PC-3 (cell line): ENCODE measurements around the gene CD4. TPM values are rescaled to one million over a fixed set of nuclear protein-coding genes. Genes with fewer than 3 reads are reported as not detected.

Source experiments
- ATAC-seq: fragments of 200-7000 bp; cut with Tn5 transposase; 2 replicates; pipeline ENCODE4 v1.9.1; 2020; ENCODE audit warnings: mild to moderate bottlenecking, moderate library complexity
- BruUV-seq: library from RNA; stranded (reverse); fragments of 400-500 nt; replicated peaks from 2 replicates; lab custom pipeline; 2021; lab: Mats Ljungman, UMichigan
- CTCF ChIA-PET: fragments of 300-600 bp; sonication (Branson Sonifier 250); formaldehyde crosslinking; loops from one replicate; lab custom pipeline; 2022; ENCODE audit warnings: antibody characterized with exemption; lab: Charles Lee
- POLR2A ChIA-PET: fragments of 300-600 bp; sonication (Branson Sonifier 250); formaldehyde crosslinking; loops from one replicate; lab custom pipeline; 2022; ENCODE audit warnings: antibody characterized with exemption; ENCODE audit not compliant: unreplicated experiment; lab: Charles Lee
- DNase-seq: peaks from one replicate; pipeline ENCODE4 v3.0.0-alpha.2; 2015
- H2AFZ ChIP-seq: fragments of 300-600 bp; sonication (generic); 2 replicates; pipeline ENCODE4 v1.6.0; 2016; ENCODE audit warnings: antibody characterized with exemption, low read length
- H3F3A ChIP-seq: fragments of 300-600 bp; sonication (generic); one replicate; pipeline ENCODE4 v1.6.0; 2017; ENCODE audit warnings: antibody characterized with exemption, low read length, control low read depth, mild to moderate bottlenecking; ENCODE audit not compliant: unreplicated experiment
- H3K27ac ChIP-seq: fragments of 300-600 bp; sonication (generic); 2 replicates; pipeline ENCODE4 v1.5.1; 2016; ENCODE audit warnings: mild to moderate bottlenecking, low read length
- H3K27me3 ChIP-seq: fragments of 300-600 bp; sonication (generic); 2 replicates; pipeline ENCODE4 v1.6.1; 2016; ENCODE audit warnings: low read length, mixed read lengths
- H3K36me3 ChIP-seq: fragments of 300-600 bp; sonication (generic); 2 replicates; pipeline ENCODE4 v1.6.1; 2016; ENCODE audit warnings: low read depth, mixed run types, low read length, mixed read lengths
- H3K4me1 ChIP-seq: fragments of 300-600 bp; sonication (generic); 2 replicates; pipeline ENCODE4 v1.5.1; 2016; ENCODE audit warnings: low read length; ENCODE audit not compliant: insufficient read depth
- H3K4me2 ChIP-seq: fragments of 300-600 bp; sonication (generic); 2 replicates; pipeline ENCODE4 v1.6.0; 2016; ENCODE audit warnings: low read length
- H3K4me3 ChIP-seq: fragments of 300-600 bp; sonication (generic); 2 replicates; pipeline ENCODE4 v1.5.1; 2016; ENCODE audit warnings: mild to moderate bottlenecking, low read length, mixed read lengths
- H3K79me2 ChIP-seq: fragments of 300-600 bp; sonication (generic); 2 replicates; pipeline ENCODE4 v1.6.1; 2017; ENCODE audit warnings: low read length, mixed read lengths
- H3K9ac ChIP-seq: fragments of 300-600 bp; sonication (generic); 2 replicates; pipeline ENCODE4 v1.6.0; 2016; ENCODE audit warnings: mild to moderate bottlenecking, low read length
- H3K9me2 ChIP-seq: fragments of 300-600 bp; sonication (generic); replicated peaks from 2 replicates; pipeline ENCODE4 v1.6.1; 2016; ENCODE audit warnings: mixed run types, low read length, mixed read lengths
- H3K9me3 ChIP-seq: fragments of 300-600 bp; sonication (generic); 2 replicates; pipeline ENCODE4 v1.6.1; 2016; ENCODE audit warnings: low read length, mixed read lengths
- H4K20me1 ChIP-seq: fragments of 300-600 bp; sonication (generic); 2 replicates; pipeline ENCODE4 v1.6.1; 2016; ENCODE audit warnings: low read length, mixed read lengths
- CTCF ChIP-seq: fragments of 300-600 bp; sonication (generic); conservative IDR thresholded peaks from 2 replicates; pipeline ENCODE4 v1.5.1; 2017; ENCODE audit warnings: antibody characterized with exemption, low read depth, mild to moderate bottlenecking, low read length
- EZH2 ChIP-seq: fragments of 300-600 bp; sonication (generic); IDR thresholded peaks from one replicate; pipeline ENCODE4 v1.6.1; 2017; ENCODE audit warnings: antibody characterized with exemption, mild to moderate bottlenecking, low read length; ENCODE audit not compliant: unreplicated experiment
- EZH2phosphoT487 ChIP-seq: fragments of 300-600 bp; sonication (generic); IDR thresholded peaks from 2 replicates; pipeline ENCODE4 v1.6.1; 2018; ENCODE audit warnings: mild to moderate bottlenecking, antibody characterized with exemption, low read length, borderline replicate concordance
- intact Hi-C: fragments of 100-400 bp; cut with micrococcal nuclease; formaldehyde crosslinking; loops from 2 replicates; pipeline ENCODE4 v1.9.0; 2023
- total RNA-seq: library from RNA; depleted of rRNA; stranded (reverse); fragments of >200 nt; gene quantifications from 2 replicates; pipeline ENCODE4 v1.2.3, GENCODE V29; 2014

CD4 gene
- total RNA-seq, 1 experiment from 2014 or later: not detected

- TF ChIP-seq EZH2: no peak
- Histone ChIP-seq H3F3A (no peaks in the 10 kb centered on the region), H3K36me3 (no peaks in the 10 kb centered on the region), H3K9ac (no peak overlapping the region), H3K4me3 (no peak overlapping the region), H4K20me1 (no peaks in the 10 kb centered on the region), H3K4me2 (no peak overlapping the region), H3K9me2 (no peaks in the 10 kb centered on the region), H3K27me3 (no peaks in the 10 kb centered on the region), H3K27ac (no peak overlapping the region), H3K9me3 (no peaks in the 10 kb centered on the region), H3K4me1 (no peaks in the 10 kb centered on the region), H2AFZ (no peak overlapping the region), H3K79me2 (no peaks in the 10 kb centered on the region)
- DNase-seq (no peak), ATAC-seq (no peak)
- BruUV-seq: no TSS peak
- intact Hi-C loops: no loop called here
- ChIA-PET POLR2A (no interaction called here), CTCF (no interaction called here)
These were observed 5.5 kb upstream of the CD4 start for GRCh38 chr12:6783828-6784227.

GRCh38 chr12:6784296-6784695 lies 5.0 kb upstream of the CD4 start:
- H3K4me1 ChIP-seq: no peaks in the 10 kb centered on the region
- no peaks in the 10 kb centered on the region for H3K9me3 ChIP-seq
- no TSS peak for BruUV-seq
- no peak overlapping the region for H3K27ac ChIP-seq
- H3F3A ChIP-seq: no peaks in the 10 kb centered on the region
- ChIA-PET CTCF (no interaction called here), POLR2A (no interaction called here)
- H3K27me3 ChIP-seq: no peaks in the 10 kb centered on the region
- TF ChIP-seq EZH2 (no peak), CTCF (no peak), EZH2phosphoT487 (no peak)
- DNase-seq (no peak), ATAC-seq (no peak)
- H3K79me2 ChIP-seq: no peaks in the 10 kb centered on the region
- H3K4me3 ChIP-seq: no peak overlapping the region
- no peaks in the 10 kb centered on the region for H3K36me3 ChIP-seq
- H4K20me1 ChIP-seq: no peaks in the 10 kb centered on the region
- intact Hi-C loops: no loop called here
- no peak overlapping the region for H2AFZ ChIP-seq
- H3K4me2 ChIP-seq: no peak overlapping the region
- H3K9me2 ChIP-seq: no peaks in the 10 kb centered on the region
- H3K9ac ChIP-seq: no peak overlapping the region

- H3K36me3 ChIP-seq: no peaks in the 10 kb centered on the region
- no peak overlapping the region for H3K4me2 ChIP-seq
- H3K9me3 ChIP-seq: no peaks in the 10 kb centered on the region
- POLR2A ChIA-PET: no interaction called here
- no peak overlapping the region for H3K9ac ChIP-seq
- H3K4me3 ChIP-seq: no peak overlapping the region
- no peak overlapping the region for H2AFZ ChIP-seq
- no peaks in the 10 kb centered on the region for H3K4me1 ChIP-seq
- H4K20me1 ChIP-seq: no peaks in the 10 kb centered on the region
- no peak for ATAC-seq
- intact Hi-C loops: no loop called here
- H3K27ac ChIP-seq: no peak overlapping the region
- no peak for TF ChIP-seq EZH2phosphoT487
- TF ChIP-seq EZH2: no peak
- TF ChIP-seq CTCF: no peak
- no TSS peak for BruUV-seq
- no peaks in the 10 kb centered on the region for H3F3A ChIP-seq
- no peaks in the 10 kb centered on the region for H3K9me2 ChIP-seq
- CTCF ChIA-PET: no interaction called here
- no peak for DNase-seq
- H3K79me2 ChIP-seq: no peaks in the 10 kb centered on the region
- H3K27me3 ChIP-seq: no peaks in the 10 kb centered on the region
These were observed 4.6 kb upstream of the CD4 start for GRCh38 chr12:6784761-6785160.
